Urothelium cell line (cell line): ENCODE data around the gene DPH5.
"Not testable (repeated sequence)": the region's sequence is repeated elsewhere in the genome, so short reads cannot be mapped to it uniquely, and the experiment has no call there.

Experiments used
- DNase-seq: peaks from one replicate; pipeline ENCODE4 v3.0.0; 2011; ENCODE audit warnings: low spot score, mixed read lengths
- FAIRE-seq: peaks from 2 replicates; lab custom pipeline; 2011; peaks lifted over from hg19 to GRCh38; lab: Jason Lieb, UNC

DPH5 gene, protein sequence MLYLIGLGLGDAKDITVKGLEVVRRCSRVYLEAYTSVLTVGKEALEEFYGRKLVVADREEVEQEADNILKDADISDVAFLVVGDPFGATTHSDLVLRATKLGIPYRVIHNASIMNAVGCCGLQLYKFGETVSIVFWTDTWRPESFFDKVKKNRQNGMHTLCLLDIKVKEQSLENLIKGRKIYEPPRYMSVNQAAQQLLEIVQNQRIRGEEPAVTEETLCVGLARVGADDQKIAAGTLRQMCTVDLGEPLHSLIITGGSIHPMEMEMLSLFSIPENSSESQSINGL

DNA sequence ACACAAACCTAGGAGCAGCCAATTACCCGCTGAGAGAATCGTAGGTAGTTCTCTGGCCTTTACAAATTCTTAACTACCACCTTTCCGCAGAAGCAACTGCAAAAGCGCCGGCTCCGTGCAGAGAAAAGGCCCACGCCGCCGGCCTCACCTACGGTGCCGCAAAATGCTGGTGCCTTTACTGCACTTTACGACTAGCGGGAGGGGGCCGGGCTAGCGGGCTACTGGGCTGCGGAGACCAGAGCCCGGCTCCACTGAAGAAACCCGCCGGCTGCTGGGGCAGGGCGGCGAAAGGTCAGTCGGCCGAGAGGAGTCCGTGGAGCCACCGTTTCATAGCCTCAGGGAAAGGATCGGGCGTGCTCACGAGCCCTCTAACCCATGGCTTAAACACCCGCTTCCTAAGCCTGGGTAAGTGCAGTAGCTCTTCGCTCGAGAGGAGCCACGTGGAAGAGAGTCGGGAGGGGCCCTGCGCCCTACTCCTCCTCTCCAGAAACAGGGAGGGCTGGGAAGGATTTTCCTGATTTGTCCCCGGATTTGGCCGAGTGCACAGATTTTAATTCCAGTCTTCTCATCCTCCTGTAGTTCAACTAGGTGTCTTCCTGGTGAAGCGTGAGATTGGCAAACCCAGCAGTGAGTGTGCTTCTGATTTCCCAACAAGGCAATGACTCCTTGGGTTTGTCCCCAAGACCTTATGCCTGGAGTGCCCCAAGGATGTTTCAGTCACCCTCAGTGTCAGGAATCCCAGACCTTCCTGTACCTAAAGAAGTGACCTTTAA is at the start of gene DPH5:
TSS of gene DPH5 (minus strand) at position 128 of the 773 bp plus-strand sequence. CDS start 341 bp downstream, outside the sequence.
- peak; percentile 90 for DNase-seq
- FAIRE-seq, result no peak

DNA sequence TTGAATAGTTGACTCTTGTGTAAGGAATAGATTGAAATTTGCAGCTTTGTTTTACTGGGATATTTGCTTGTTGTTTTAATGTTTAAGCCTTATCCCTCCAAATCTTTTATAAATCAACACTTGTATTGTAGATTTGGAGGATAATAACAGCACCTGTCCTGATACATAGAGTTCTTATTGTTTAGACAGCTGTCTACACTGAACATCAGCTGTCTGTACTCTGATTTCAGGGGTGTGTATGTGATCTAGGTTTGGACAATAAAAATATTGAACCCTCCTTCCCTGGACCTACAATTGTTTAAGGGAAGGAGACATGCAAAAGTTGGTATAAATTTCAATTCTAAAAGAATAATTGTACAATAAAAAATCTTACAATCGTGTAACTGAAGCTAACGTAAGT is 48.3 kb upstream of the DPH5 start:
- no peak for FAIRE-seq
- DNase-seq, result no peak

DNA sequence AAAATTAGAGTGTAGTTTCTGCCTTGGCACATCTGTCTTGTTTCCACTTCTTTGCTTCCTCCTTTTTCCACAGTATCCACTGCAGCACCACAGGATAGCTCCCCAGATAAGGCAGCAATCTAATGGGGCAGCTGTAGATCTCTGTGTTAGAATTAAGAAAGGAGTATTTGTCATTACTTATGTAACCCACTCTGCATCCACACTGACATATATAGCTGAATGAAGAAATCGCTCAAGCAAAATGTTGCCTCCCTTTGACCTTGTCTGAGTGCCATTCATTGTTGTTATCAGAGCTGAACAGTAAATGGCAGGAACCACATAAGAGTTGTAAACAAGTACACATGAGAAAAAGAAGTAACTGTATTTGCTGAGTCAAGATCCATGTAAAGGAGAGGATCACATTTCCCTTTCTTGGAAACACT is 45.9 kb upstream of the DPH5 start:
- DNase-seq (no peak), FAIRE-seq (no peak)

DNA sequence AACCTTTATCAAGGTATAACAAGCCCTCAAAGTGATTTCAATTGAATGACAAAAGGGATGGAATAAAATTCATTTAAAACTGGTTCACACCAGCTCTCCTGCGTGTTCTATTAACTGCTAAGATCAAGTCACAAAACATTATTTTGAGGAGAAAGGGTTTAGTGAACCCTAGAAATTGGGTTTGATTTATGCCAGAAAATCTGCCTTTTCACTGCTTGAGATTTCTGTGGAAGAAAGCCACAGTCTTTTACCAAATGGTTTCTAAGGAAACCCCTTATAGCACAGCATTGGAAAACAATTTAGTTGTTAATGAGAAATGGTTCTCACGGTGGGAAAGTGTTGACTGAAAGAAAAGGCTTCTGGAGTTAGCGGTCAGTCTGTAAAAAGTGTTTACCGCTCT is 43.6 kb upstream of the DPH5 start:
- FAIRE-seq (no peak), DNase-seq (no peak)

DNA sequence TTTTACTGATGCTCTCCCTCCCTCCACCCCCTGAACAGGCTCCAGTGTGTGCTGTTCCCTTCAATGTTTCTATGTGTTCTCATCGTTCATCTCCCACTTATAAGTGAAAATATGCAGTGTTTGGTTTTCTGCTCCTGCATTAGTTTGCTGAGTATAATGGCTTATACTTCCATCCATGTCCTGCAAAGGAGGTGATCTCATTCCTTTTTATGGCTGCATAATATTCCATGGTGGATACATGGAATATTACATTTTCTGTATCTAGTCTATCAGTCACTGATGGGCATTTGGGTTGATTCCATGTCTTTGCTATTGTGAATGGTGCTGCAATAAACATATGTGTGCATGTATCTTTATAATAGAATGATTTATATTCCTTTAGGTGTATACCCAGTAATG is 41.4 kb upstream of the DPH5 start:
- not testable (repeated sequence) for FAIRE-seq, DNase-seq

DNA sequence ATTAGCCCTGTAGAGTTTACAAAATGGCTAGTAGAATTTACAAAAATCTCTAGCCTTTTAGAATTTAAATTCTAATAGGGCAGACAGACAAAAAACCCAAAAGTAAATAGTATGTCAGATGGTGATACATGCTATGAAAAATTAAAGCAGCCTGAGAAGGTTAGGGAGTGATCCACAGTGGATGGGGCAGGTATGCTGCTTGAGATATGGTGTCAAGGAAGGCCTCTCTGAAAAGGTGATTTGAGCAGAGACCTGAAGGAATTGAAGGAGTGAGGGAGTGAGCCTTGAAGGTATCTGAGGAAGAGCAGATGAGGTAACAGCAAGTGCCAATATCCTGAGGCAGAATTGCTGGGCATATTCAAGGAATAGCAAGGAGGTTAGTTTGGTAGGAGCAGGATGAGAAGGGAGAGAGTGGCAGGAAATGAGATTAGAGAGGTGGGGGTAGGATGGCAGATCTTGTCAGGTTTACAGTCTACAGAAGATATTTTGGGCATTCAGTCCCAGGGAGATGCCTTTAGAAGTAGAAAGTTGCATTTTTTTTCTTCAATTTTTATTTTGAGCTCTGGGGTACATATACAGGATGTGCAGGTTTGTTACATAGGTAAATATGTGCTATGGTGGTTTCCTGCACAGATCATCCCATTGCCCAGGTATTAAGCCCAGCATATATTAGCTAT is 40.8 kb upstream of the DPH5 start:
- no peak for FAIRE-seq
- DNase-seq, result no peak

DNA sequence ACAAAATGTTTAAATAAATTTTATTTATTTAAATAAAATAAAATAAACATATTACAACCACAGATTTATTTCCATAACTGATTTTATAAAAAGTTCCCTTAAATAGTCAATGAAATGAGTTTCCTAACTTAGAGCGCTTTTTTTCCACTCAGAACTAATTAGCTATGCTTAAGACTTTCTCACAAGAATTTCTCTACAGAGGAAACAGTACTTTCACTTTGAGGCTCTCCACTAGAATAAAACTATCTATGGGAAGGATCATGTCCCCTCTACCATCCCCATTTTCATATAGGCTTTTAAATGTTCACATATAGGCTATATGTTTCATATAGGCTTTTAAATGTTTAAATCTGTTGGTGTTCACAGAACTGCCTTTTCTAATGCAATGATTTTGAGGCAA is 40.0 kb upstream of the DPH5 start:
- no peak for DNase-seq
- FAIRE-seq, result no peak

DNA sequence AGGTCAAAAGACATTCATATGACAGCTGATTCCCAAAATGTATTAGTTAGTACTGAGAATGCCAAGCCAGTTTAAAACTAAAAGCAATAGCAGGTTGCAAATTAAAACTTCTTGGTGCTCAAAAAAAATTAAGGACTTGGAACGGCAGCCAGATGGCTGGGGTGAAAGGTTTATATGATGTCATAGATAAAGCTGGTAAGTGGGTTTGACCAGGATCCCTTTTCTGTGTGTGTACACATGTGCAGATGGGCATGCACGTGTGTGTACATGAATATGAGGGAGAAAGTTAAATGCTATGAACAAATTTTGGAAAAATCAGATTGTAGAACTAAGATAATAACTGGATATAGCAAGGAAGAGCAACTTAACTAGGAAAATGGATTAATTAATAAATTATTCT is 39.1 kb upstream of the DPH5 start:
- DNase-seq (no peak), FAIRE-seq (no peak)

DNA sequence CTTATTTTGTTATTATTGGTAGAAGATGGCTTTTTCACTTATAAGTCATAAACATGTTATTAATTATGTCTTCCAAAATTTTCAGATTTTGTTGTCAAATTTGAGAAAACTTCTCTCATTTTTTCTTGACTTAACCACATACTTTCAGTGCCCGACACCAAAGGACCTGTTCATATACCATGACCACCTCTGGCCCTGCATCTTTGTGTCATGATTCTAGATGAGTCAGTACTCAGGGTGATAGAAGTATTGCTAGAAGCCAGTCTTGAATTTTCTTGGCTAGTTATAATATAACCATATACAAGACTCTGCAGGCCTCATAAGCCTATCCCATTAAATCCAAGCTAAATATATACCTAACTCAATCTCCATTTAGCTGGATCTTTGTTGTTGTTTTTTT is 35.4 kb upstream of the DPH5 start:
- DNase-seq, result no peak

DNA sequence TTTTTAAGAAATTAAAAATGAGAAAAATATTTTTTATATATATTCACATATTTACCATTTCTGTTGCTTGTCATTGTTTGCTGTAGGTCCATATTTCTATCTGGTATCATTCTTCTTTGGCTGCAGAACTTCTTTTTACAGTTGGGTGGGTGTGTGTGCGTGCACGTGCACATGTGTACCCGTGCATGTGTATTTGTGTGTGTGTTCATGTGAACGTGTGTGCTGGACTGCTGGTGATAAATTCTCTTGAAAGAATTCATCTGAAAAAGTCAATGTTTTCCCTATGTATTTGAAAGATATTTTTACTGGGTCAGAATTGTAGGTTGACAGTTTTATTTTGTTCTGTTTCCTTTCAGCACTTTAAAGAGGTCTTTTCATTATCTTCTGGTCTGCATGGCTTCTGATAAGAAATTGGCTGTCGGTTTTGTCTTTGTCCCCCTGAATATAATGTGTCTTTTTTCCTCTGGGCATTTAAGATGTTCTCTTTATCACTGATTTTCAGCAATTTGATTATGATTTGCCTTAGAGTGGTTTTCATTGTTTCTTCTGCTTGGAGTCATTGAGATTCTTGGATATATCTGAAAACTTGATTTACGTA is 34.5 kb upstream of the DPH5 start:
- no peak for FAIRE-seq

More for the DNA sequence above, 35.4 kb upstream of the DPH5 start:
- no peak for FAIRE-seq

DNA sequence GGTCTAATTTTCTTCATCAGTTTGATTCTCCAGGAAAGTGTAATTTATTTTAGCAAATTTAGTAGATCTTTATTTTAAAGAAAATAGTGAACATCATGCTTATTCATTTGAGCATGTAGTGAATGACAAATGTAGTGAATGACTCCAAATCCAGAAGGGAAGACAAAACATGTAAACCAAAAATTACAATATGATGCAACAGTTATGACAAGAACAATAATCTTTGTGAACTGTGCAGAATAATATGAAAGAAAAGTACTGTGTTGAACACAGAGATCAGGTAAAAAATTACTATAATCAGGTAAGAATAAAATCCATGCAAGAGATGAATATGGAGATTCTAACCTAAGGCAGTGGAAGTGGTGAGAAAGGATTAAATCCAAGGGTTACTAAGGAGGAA is 30.0 kb upstream of the DPH5 start:
- no peak for FAIRE-seq
- DNase-seq, result no peak

More for the DNA sequence above, 34.5 kb upstream of the DPH5 start:
- DNase-seq, result no peak

DNA sequence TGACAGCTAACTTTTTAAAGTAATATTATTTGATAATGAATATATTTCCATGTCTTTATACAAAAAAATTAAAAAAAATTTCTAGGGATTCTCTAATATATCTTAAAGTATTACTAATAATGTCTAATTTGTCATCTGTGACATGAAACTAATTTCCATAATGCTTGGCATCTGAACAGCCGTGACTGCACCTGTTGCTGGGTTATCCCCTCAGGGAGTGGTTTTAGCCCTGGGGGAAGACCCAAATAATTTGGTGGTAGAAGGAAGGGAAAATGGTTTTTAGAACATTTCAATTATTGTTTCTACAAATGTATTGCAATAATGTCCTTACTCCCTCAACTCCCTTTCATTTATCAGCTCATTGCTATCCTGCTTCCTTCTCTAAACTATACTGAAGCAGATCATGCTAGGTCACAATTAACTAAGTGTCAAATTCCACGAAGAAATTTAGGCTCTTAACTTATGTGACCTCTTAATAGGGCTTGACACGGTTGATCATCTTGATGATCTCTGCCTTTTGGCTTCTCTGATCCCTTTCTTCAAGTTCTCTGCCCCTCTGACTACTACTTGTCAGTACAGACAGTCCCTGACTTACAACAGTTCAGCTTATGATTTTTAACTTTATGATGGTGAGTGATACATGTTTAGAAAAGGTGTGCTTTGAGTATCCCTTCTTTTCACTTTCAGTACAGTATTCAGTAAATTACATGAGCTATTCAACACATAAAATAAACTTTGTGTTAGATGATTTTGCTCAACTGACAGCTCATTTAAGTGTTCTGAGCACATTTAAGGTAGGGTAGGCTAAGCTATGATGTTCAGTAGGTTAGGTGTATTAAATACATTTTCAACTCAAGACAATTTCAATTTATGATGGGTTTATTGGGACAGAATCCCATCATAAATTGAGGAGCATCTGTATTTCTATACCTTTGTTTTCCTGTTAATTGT is 26.4 kb upstream of the DPH5 start:
- no peak for FAIRE-seq
- DNase-seq, result no peak

DNA sequence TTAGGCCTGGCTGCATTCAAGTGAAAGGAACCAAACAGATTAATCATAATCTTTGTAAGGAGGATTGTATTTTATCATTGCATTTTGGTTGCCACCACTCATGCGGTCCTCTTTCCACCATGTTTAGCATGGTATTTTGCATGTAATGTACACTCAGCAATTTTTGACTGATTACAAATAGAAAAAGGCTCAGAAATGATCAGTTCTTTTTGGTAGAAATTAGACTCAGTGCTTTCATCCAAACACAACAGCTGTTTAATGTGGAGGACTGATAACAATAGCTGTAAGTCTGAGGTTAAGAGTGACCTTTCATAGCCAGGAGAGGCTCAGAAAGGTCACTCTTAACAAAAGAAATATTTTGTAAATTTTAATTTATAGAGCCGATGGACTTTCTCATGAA is 25.3 kb upstream of the DPH5 start:
- FAIRE-seq (no peak), DNase-seq (no peak)

DNA sequence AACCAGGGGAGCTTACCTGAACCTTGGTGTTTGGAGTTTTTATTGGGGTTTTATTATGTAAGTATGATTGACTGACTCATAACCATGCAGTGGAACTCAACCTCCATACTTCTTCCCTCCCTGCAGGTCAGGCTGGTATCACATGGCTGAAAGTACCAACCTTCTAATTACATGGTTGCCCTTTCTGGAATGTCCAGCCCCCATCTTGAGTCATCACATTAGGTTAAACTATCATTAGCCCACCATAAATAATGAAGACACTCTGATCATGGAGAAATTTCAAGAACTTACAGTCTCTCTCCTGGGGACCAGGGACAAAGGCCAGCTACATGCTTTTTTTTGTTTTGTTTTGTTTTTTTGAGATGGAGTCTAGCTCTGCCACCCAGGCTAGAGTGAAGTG is 19.2 kb upstream of the DPH5 start:
- DNase-seq (no peak), FAIRE-seq (no peak)

DNA sequence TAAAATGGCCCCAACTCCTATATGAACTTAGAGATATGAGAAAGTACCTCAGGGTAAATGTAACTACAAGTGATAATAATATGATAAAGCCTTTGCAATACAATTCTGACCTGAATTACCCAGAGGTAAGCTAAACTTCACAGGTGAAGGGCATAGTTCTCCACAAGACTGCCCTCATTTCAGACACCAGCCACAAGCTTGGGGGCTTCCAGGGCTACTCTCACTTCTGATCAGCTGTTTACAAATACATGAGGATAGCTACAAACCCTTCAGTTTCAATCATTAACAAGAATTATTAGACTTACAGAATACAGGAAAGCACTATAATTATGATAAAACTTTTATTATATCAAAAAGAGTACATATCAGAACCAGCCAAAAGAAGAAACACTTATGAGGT is 18.7 kb upstream of the DPH5 start:
- no peak for FAIRE-seq
- no peak for DNase-seq

DNA sequence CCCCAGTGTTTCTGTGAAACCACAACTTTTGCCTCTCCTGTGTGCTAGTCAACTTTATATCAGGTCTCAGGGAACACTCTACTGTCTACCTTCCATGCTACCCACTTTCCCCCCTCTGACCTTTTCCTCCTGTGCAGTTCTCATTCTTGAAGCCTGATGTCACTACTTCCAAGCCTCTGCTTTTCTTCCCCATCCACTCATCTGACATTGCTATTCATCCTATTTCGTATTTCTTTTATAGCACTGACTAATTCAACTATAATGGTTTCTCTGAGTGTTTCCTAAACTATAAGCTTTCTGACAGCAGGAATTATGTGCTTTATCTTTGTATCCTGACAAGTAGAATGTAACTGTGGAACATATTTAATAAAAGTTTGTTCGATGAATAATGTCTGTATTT is 18.2 kb upstream of the DPH5 start:
- no peak for FAIRE-seq

DNA sequence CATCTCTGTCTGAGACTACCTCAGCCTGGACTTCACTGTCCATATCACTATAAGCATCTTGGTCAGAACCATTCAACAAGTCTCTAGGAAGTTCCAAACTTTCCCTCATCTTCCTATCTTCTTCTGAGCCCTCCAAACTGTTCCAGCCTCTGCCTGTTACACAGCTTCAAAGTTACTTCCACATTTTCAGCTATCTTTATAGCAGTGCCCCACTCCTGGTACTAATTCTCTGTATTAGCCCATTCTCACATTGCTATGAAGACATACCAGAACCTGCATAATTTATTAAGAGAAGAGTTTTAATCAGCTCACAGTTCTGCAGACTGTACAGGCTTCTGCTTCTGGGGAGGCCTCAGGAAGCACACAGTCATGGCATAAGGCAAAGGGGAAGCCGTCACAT is 15.7 kb upstream of the DPH5 start:
- DNase-seq (no peak), FAIRE-seq (no peak)

More for the DNA sequence above, 18.2 kb upstream of the DPH5 start:
- DNase-seq, result peak; percentile 14

DNA sequence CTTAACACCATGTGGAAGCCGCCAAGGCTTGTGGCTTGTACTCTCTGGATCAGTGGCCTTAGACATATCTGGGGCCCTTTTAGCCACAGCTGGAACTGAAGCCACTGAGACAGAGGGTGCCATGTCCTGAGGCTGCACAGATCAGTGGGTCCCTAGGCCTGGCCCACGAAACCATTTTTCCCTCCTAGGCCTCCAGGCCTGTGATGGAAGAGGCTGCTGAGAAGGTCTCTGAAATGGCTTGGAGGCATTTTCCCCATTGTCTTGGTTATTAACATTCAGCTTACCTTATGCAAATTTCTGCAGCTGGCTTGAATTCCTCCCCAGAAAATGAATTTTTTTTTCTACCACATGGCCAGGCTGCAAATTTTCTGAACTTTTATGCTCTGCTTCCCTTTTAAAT is 15.1 kb upstream of the DPH5 start:
- FAIRE-seq, result no peak

DNA sequence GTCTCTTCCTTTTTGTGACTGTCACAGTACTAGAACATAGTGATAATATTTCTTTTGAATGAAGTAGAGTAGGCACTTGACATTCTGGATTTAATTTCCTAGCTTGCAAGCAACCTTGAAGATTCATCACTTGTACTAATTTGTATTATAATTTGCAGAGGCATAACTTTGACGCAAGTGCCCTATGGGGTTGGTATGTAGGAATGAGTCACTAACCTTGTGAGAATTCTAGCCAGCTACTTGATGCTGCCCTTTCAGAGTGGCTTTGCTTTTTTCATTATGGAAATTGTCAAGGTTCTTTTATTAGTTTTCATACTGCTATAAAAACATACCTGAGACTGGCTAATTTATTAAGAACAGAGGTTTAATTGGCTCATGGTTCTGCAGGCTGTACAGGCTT is 13.7 kb upstream of the DPH5 start:
- FAIRE-seq, result no peak

More for the DNA sequence above, 15.1 kb upstream of the DPH5 start:
- DNase-seq, result no peak

DNA sequence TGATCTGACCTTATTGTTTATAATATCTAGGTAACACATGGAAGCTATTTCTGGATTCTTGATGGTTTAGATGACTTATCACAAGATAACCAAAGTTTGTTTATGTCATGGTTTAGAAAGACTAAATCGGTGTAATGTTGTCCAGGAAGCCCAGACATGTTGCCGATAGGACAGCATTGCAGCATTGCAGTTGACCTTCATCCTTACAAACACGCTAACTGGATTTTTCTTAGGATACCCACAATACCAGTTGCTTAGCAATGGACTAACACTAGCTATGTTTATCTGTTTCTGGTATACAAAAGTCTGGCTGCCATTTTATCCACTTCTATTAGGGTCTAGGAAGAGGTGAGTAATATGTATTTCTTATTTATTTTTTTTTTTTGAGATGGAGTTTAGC is 11.7 kb upstream of the DPH5 start:
- no peak for FAIRE-seq
- DNase-seq, result no peak

More for the DNA sequence above, 13.7 kb upstream of the DPH5 start:
- no peak for DNase-seq
